IMR-90 (cell line): Measurements from ENCODE around the gene OR2L2.

ENCODE experiments used
- BHLHE40 ChIP-seq: fragments of 150-350 bp; IDR thresholded peaks from 2 replicates; pipeline ENCODE4 v1.6.1; 2016; ENCODE audit warnings: mild to moderate bottlenecking, low read depth, low read length
- RAD21 ChIP-seq: IDR thresholded peaks from 2 replicates; pipeline ENCODE4 v1.6.1; 2012; ENCODE audit warnings: low read length, improper control_type of control experiment
- RFX5 ChIP-seq: IDR thresholded peaks from 2 replicates; pipeline ENCODE4 v1.8.0; 2012; ENCODE audit warnings: low read depth, mild to moderate bottlenecking, low read length, moderate library complexity
- SMC3 ChIP-seq: fragments of 150-350 bp; IDR thresholded peaks from 2 replicates; pipeline ENCODE4 v1.6.1; 2016; ENCODE audit warnings: low read depth, mild to moderate bottlenecking, antibody characterized with exemption, low read length, moderate library complexity
- TF ChIP-seq, protein P1 (sequence below): conservative IDR thresholded peaks from 2 replicates; pipeline ENCODE4 v1.5.1; 2012; ENCODE audit warnings: mild to moderate bottlenecking, low read depth, low read length, improper control_type of control experiment

DNA sequence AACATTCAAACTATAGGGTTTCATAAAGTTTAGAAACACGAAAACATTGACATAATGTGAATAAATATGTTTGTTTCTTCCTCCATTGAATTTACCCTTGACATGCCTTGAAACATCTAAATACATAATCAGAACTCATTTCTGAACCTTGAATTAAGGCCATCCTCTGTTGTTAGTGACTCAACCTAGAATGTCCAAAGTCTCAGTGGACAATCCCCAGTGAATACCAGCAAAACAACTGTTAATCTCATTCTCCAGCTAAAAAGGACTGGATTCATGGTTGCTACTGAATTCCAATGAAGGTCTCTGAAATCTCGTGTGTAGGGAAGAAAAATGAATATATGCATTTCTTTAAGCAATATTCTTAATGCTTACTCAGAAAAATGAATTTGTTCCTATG is at the start of gene OR2L2:
- TF ChIP-seq BHLHE40: no peak
- TF ChIP-seq, protein P1, sequence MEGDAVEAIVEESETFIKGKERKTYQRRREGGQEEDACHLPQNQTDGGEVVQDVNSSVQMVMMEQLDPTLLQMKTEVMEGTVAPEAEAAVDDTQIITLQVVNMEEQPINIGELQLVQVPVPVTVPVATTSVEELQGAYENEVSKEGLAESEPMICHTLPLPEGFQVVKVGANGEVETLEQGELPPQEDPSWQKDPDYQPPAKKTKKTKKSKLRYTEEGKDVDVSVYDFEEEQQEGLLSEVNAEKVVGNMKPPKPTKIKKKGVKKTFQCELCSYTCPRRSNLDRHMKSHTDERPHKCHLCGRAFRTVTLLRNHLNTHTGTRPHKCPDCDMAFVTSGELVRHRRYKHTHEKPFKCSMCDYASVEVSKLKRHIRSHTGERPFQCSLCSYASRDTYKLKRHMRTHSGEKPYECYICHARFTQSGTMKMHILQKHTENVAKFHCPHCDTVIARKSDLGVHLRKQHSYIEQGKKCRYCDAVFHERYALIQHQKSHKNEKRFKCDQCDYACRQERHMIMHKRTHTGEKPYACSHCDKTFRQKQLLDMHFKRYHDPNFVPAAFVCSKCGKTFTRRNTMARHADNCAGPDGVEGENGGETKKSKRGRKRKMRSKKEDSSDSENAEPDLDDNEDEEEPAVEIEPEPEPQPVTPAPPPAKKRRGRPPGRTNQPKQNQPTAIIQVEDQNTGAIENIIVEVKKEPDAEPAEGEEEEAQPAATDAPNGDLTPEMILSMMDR: no peak
- no peak for TF ChIP-seq RAD21
- TF ChIP-seq RFX5: no peak
- no peak for TF ChIP-seq SMC3
